ENCODE results near the gene THY1.
"Not testable (repeated sequence)": the region's sequence is repeated elsewhere in the genome, so short reads cannot be mapped to it uniquely, and the experiment has no call there.

The THY1 gene

DNA sequence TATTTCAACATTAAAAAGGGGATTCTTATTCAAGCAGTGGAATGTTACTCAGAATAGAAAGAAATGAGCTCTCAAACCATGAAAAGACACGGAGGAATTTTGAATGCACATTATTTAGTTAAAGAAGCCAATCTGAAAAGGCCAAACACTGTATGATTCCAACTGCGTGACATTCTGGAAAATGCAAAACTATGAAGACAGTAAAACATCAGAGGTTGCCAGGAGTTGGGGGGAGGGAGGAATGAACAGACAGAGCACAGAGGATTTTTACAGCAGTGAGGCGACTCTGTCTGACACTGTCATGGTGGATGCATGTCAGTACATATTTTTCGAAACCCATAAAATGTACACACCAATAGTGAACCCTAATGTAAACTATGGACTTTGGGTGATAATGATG lies 22.9 kb upstream of the THY1 start:
- no peak for TF ChIP-seq CTCF (IDR thresholded peaks at IDR 0.05; ENCODE audit: control extremely low read depth, extremely low read depth, low read depth, missing control alignments)
- CTCF ChIA-PET = interaction anchor here (1.5 kb wide), 1 partner anchor 11 kb away, joined by 3 read pairs; no protein-coding TSS in a partner anchor
- POLR2A ChIA-PET = no interaction called here
- no peak for DNase-seq (ENCODE audit: extremely low spot score)

DNA sequence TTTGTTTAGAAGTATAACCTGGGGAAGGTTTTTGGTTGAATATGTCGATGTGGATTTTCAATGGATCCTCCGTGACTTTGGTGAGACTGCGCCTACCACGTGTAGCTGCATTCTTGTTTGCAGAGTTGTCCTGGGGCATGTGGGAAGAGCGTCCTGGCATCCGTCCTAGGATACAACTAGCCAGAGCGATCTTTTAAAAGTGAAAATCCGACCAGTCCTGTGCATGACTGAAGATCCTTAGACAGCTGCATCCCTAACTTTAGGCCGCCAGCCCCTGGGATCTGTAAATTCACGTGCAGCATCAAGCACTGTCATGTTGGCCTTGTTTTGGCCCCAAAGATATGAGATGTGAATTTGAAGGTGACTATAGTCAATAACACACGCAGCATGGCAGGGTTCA lies 22.4 kb upstream of the THY1 start:
- CTCF ChIA-PET = interaction anchor here (1.5 kb wide), 1 partner anchor 10 kb away, joined by 3 read pairs; no protein-coding TSS in a partner anchor
- POLR2A ChIA-PET = no interaction called here
- no peak for TF ChIP-seq CTCF (IDR thresholded peaks at IDR 0.05; ENCODE audit: control extremely low read depth, extremely low read depth, low read depth, missing control alignments)
- DNase-seq (ENCODE audit: extremely low spot score) = no peak

DNA sequence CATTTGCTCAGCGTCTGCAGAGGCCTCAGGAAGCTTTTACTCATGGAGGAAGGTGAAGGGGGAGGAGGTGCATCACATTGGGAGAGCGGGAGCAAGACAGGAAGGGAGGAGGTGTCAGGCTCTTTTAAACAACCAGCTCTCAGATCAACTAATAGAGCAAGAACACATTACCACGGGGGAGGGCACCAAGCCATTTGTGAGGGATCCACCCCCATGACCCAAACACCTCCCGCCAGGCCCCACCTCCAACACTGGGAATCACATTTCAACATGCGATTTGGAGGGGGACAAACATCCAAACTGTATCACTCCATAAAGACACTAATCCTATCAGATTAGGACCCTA lies 18.9 kb upstream of the THY1 start:
- POLR2A ChIA-PET = no interaction called here
- CTCF ChIA-PET = interaction anchor here (1.5 kb wide), 1 partner anchor 9 kb away, joined by 4 read pairs; no protein-coding TSS in a partner anchor

DNA sequence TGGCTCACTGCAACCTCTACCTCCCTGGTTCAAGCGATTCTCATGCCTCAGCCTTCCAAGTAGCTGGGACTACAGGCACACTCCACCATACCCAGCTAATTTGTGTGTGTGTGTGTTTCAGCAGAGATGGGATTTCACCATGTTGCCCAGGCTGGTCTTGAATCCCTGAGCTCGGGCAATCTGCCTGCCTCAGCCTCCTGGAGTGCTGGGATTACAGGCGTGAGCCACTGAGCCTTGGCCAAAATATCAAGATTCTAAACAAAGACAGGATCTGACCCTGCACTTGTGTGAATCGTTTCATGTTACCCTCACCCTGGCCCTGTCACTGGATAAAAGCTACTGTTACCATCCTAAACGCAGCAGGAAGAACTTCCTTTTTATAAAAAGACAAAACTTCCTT lies 15.6 kb upstream of the THY1 start:
- no peak for TF ChIP-seq CTCF (IDR thresholded peaks at IDR 0.05; ENCODE audit: control extremely low read depth, extremely low read depth, low read depth, missing control alignments)
- POLR2A ChIA-PET = no interaction called here
- DNase-seq (ENCODE audit: extremely low spot score) = no peak
- CTCF ChIA-PET = interaction anchor here (1.0 to 1.4 kb wide), 2 partner anchors 37 to 137 kb away, joined by 3 read pairs; no protein-coding TSS in a partner anchor

More for the DNA sequence above, 18.9 kb upstream of the THY1 start:
- DNase-seq (ENCODE audit: extremely low spot score) = no peak
- TF ChIP-seq CTCF (IDR thresholded peaks at IDR 0.05; ENCODE audit: control extremely low read depth, extremely low read depth, low read depth, missing control alignments) = no peak

DNA sequence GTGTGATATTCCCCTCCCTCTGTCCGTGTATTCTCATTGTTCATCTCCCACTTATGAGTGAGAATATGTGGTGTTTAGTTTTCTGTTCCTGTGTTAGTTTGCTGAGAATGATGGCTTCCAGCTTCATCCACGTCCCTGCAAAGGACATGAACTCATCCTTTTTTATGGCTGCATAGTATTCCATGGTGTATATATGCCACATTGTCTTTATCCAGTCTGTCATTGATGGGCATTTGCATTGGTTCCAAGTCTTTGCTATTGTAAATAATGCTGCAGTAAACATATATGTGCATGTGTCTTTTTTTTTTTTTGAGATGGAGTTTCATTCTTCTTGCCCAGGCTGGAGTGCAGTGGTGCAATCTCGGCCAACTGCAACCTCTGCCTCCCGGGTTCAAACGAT lies 14.5 kb upstream of the THY1 start:
- POLR2A ChIA-PET; DNase-seq (ENCODE audit: extremely low spot score); CTCF ChIA-PET: not testable (repeated sequence)

- ChIA-PET CTCF (no interaction called here), POLR2A (no interaction called here)
- DNase-seq (ENCODE audit: extremely low spot score) = no peak
- TF ChIP-seq CTCF (IDR thresholded peaks at IDR 0.05; ENCODE audit: control extremely low read depth, extremely low read depth, low read depth, missing control alignments) = no peak
Observed at GRCh38 chr11:119436711-119437110, 13.7 kb upstream of the THY1 start.

- ChIA-PET CTCF (no interaction called here), POLR2A (no interaction called here)
Observed at GRCh38 chr11:119436093-119436492, 13.1 kb upstream of the THY1 start.

More at GRCh38 chr11:119436093-119436492, 13.1 kb upstream of the THY1 start:
- no peak for DNase-seq (ENCODE audit: extremely low spot score)
- TF ChIP-seq CTCF (IDR thresholded peaks at IDR 0.05; ENCODE audit: control extremely low read depth, extremely low read depth, low read depth, missing control alignments) = no peak

Measured in GM10248 (cell line).